B cell (primary cell): ENCODE measurements around the gene TNIK. TPM values are rescaled to one million over a fixed set of nuclear protein-coding genes. Genes with fewer than 3 reads are reported as not detected.

Experiments used
- ATAC-seq: fragments of 200-7000 bp; cut with Tn5 transposase; one replicate; pipeline ENCODE4 v1.10.0; 2021; ENCODE audit warnings: low read depth, mild to moderate bottlenecking, moderate number of reproducible peaks, moderate library complexity
- CTCF ChIA-PET: fragments of 350-600 bp; sonication (Branson Sonifier 250); formaldehyde crosslinking; loops from one replicate; lab custom pipeline; 2021; ENCODE audit warnings: antibody characterized with exemption, inconsistent platforms; lab: Charles Lee
- POLR2A ChIA-PET: fragments of 350-600 bp; sonication (Branson Sonifier 250); formaldehyde crosslinking; loops from one replicate; lab custom pipeline; 2021; ENCODE audit warnings: antibody characterized with exemption; lab: Charles Lee
- DNase-seq: peaks from one replicate; pipeline ENCODE4 v3.0.0; 2013
- H2AFZ ChIP-seq: 2 replicates; pipeline ENCODE4 v1.6.1; 2012; ENCODE audit warnings: mild to moderate bottlenecking, low read depth, low read length; ENCODE audit not compliant: insufficient read depth, poor library complexity, severe bottlenecking
- H3K27ac ChIP-seq, 2 donors: 1 replicate in 1 of 2; 2 replicates in 1 of 2; pipeline ENCODE4 v1.5.1; 2012 to 2013; ENCODE audit warnings: low read length in 2 of 2, mild to moderate bottlenecking in 2 of 2, moderate library complexity in 1 of 2
- H3K27me3 ChIP-seq, 4 experiments: fragments of 200-600 bp in 1 of 4; sonication (generic) in 1 of 4; replicated peaks in 1 of 4; 1 replicate in 2 of 4; 2 replicates in 2 of 4; pipeline versions ENCODE4 v1.6.1 to v1.7.0; 2013 to 2016; ENCODE audit warnings: low read length in 3 of 4, mild to moderate bottlenecking in 2 of 4, mixed read lengths in 1 of 4, moderate library complexity in 1 of 4; ENCODE audit not compliant: insufficient read depth in 4 of 4, control insufficient read depth in 3 of 4; ENCODE audit errors: control extremely low read depth in 1 of 4
- H3K36me3 ChIP-seq, 2 experiments: replicated peaks in 1 of 2; 1 replicate in 1 of 2; 2 replicates in 1 of 2; pipeline versions ENCODE4 v1.6.1 to v1.7.1; 2013; ENCODE audit warnings: low read length in 1 of 2; ENCODE audit not compliant: insufficient read depth in 2 of 2, control insufficient read depth in 1 of 2; ENCODE audit errors: control extremely low read depth in 1 of 2, extremely low read depth in 1 of 2
- H3K4me1 ChIP-seq, 2 donors: fragments of 200-600 bp in 1 of 2; sonication (generic) in 1 of 2; 1 replicate in 1 of 2; 2 replicates in 1 of 2; pipeline versions ENCODE4 v1.5.1 to v1.6.1; 2013 to 2017; ENCODE audit warnings: low read length in 2 of 2; ENCODE audit not compliant: control insufficient read depth in 2 of 2, insufficient read depth in 2 of 2
- H3K4me2 ChIP-seq: replicated peaks from 2 replicates; pipeline ENCODE3; 2012; ENCODE audit warnings: mild to moderate bottlenecking, low read depth, low read length; ENCODE audit not compliant: poor library complexity, severe bottlenecking
- H3K4me3 ChIP-seq, 5 experiments: fragments of 200-600 bp in 1 of 5; sonication (generic) in 1 of 5; 1 replicate in 3 of 5; 2 replicates in 2 of 5; pipeline versions ENCODE4 v1.5.1 to v1.7.0; 2011 to 2016; ENCODE audit warnings: low read length in 4 of 5, mild to moderate bottlenecking in 4 of 5, low read depth in 2 of 5, control low read depth in 1 of 5, moderate library complexity in 1 of 5; ENCODE audit not compliant: insufficient read depth in 1 of 5; ENCODE audit errors: control extremely low read depth in 1 of 5, extremely low read depth in 1 of 5
- H3K79me2 ChIP-seq: fragments of 200-600 bp; sonication (generic); one replicate; pipeline ENCODE4 v1.6.0; 2016; ENCODE audit warnings: low read length; ENCODE audit not compliant: control insufficient read depth, insufficient read depth
- H3K9ac ChIP-seq: fragments of 200-600 bp; sonication (generic); 2 replicates; pipeline ENCODE4 v1.6.1; 2017; ENCODE audit warnings: mild to moderate bottlenecking, low read length, moderate library complexity
- H3K9me3 ChIP-seq, 3 donors: one replicate each; pipeline versions ENCODE4 v1.6.1 to v1.7.1; 2013; ENCODE audit warnings: low read length in 2 of 3; ENCODE audit not compliant: control insufficient read depth in 2 of 3, insufficient read depth in 1 of 3; ENCODE audit errors: control extremely low read depth in 1 of 3
- H4K20me1 ChIP-seq: 2 replicates; pipeline ENCODE4 v1.6.0; 2012; ENCODE audit warnings: mild to moderate bottlenecking, low read length; ENCODE audit not compliant: insufficient read depth, control insufficient read depth, poor library complexity, severe bottlenecking
- H3K27ac Mint-ChIP-seq: one replicate; pipeline ENCODE4 v1.8.0; 2021; ENCODE audit warnings: mixed read lengths
- H3K27me3 Mint-ChIP-seq: one replicate; pipeline ENCODE4 v1.8.0; 2021; ENCODE audit warnings: mixed read lengths
- H3K4me1 Mint-ChIP-seq: one replicate; pipeline ENCODE4 v1.8.0; 2021; ENCODE audit warnings: mixed read lengths
- H3K4me3 Mint-ChIP-seq: one replicate; pipeline ENCODE4 v1.8.0; 2021; ENCODE audit warnings: mixed read lengths
- H3K9me3 Mint-ChIP-seq: one replicate; pipeline ENCODE4 v1.8.0; 2022; ENCODE audit warnings: mixed read lengths; ENCODE audit not compliant: insufficient read depth
- CTCF ChIP-seq: fragments of 200-600 bp; IDR thresholded peaks from one replicate; pipeline ENCODE4 v1.8.0; 2022; ENCODE audit warnings: antibody characterized with exemption, mild to moderate bottlenecking
- EZH2 ChIP-seq: IDR thresholded peaks from 2 replicates; pipeline ENCODE4 v1.6.1; 2012; ENCODE audit warnings: borderline replicate concordance, low read depth, mild to moderate bottlenecking, moderate library complexity, low read length; ENCODE audit not compliant: insufficient read depth, poor library complexity, severe bottlenecking
- WGBS: methylation state at CpG from one replicate; pipeline ENCODE4 v1.1.5; 2013; ENCODE audit warnings: missing lambda C conversion rate; ENCODE audit not compliant: insufficient coverage; 5-methylcytosine and 5-hydroxymethylcytosine counted together
- intact Hi-C: fragments of 100-400 bp; cut with micrococcal nuclease; formaldehyde crosslinking; loops from one replicate; pipeline ENCODE4 v1.10.0; 2022
- polyA plus RNA-seq: library from polyadenylated mRNA; depleted of rRNA; stranded (reverse); fragments of >200 nt; gene quantifications from 2 replicates; pipeline ENCODE4 v1.2.3, GENCODE V29; 2012
- total RNA-seq, 2 donors: library from RNA; stranded (reverse); fragments of 120-200 nt in 1 of 2; gene quantifications; 1 replicate in 1 of 2; 2 replicates in 1 of 2; pipeline versions ENCODE4 v1.2.3 to v1.2.4, GENCODE V29; 2013 to 2022

Gene TNIK
- total and polyA plus RNA-seq, 2 donors (not counting 1 experiment from before 2014, with no cell fraction given): 0.66 to 7.7 TPM

- ATAC-seq (no peak), DNase-seq (no peak)
- no peaks in the 10 kb centered on the region for H3K79me2 ChIP-seq
- POLR2A ChIA-PET: no interaction called here
- no peak overlapping the region for H3K27ac Mint-ChIP-seq
- no peak overlapping the region for H3K27ac ChIP-seq
- no peak overlapping the region for H3K4me3 ChIP-seq
- H3K4me1 Mint-ChIP-seq: no peaks in the 10 kb centered on the region
- no peaks in the 10 kb centered on the region for H3K4me1 ChIP-seq
- H3K9me3 Mint-ChIP-seq: no peaks in the 10 kb centered on the region
- H4K20me1 ChIP-seq: no peaks in the 10 kb centered on the region
- H3K9ac ChIP-seq: no peak overlapping the region
- H3K4me3 Mint-ChIP-seq: no peak overlapping the region
- H3K27me3 ChIP-seq: no peaks in the 10 kb centered on the region
- TF ChIP-seq EZH2 (no peak), CTCF (no peak)
- no peak overlapping the region for H2AFZ ChIP-seq
- no peaks in the 10 kb centered on the region for H3K9me3 ChIP-seq
- H3K27me3 Mint-ChIP-seq: no peaks in the 10 kb centered on the region
- H3K4me2 ChIP-seq: no peak overlapping the region
- 100% methylated on average over 1 of the region's 3 CpGs for WGBS
- CTCF ChIA-PET: no interaction called here
- no peaks in the 10 kb centered on the region for H3K36me3 ChIP-seq
- intact Hi-C loops: no loop called here
Measured at GRCh38 chr3:171402281-171402680, 57.9 kb downstream of the TNIK start.

GRCh38 chr3:171401432-171401831, 58.8 kb downstream of the TNIK start:
- Histone ChIP-seq H3K9me3 (no peaks in the 10 kb centered on the region), H3K27ac (no peak overlapping the region), H3K4me3 (no peak overlapping the region), H3K4me1 (no peaks in the 10 kb centered on the region), H3K9ac (no peak overlapping the region), H3K4me2 (no peak overlapping the region), H3K36me3 (no peaks in the 10 kb centered on the region), H2AFZ (no peak overlapping the region), H4K20me1 (no peaks in the 10 kb centered on the region), H3K27me3 (no peaks in the 10 kb centered on the region), H3K79me2 (no peaks in the 10 kb centered on the region)
- Mint-ChIP-seq H3K4me3 (no peak overlapping the region), H3K27ac (no peak overlapping the region), H3K9me3 (no peaks in the 10 kb centered on the region), H3K4me1 (no peaks in the 10 kb centered on the region), H3K27me3 (no peaks in the 10 kb centered on the region)
- ChIA-PET POLR2A (no interaction called here), CTCF (no interaction called here)
- no peak for ATAC-seq
- intact Hi-C loops: no loop called here
- WGBS: no CpG with 5 or more reads among the region's 1 CpG
- no peak for DNase-seq
- no peak for TF ChIP-seq EZH2
- TF ChIP-seq CTCF: no peak
